ENCODE data around the gene SLC4A8. TPM values are rescaled to one million over a fixed set of nuclear protein-coding genes. Genes with fewer than 3 reads are reported as not detected.

SLC4A8 gene
- total and polyA plus RNA-seq, 9 of the 15 experiments (the other 6 are each of a cell fraction or from before 2014, with no cell fraction given): 0.04 to 1.5 (median 0.12) TPM; not detected in 2

GRCh38 chr12:51419425-51420193, 5.0 kb upstream of the SLC4A8 start (continued):
- TF ChIP-seq REST (IDR thresholded peaks at IDR 0.05; ENCODE audit: borderline replicate concordance) (peak; percentile 7; the same call in 1 of the 2 replicates), REST (CRISPR knock-in tag; IDR thresholded peaks at IDR 0.05; ENCODE audit: low read depth) (no peak), ZFPM2 (CRISPR knock-in tag; IDR thresholded peaks at IDR 0.05) (no peak), CTCF (IDR thresholded peaks at IDR 0.05 in 2 of 3, conservative IDR thresholded peaks at IDR 0.05 in 1 of 3; ENCODE audit: insufficient read depth in 2 of 3, low read depth in 1 of 3, low read length in 3 of 3) (peak in 2 of 3 experiments; percentile 26 to 35; a peak in 2 of 6 replicates), HLTF (IDR thresholded peaks at IDR 0.05) (no peak), POLR2B (IDR thresholded peaks at IDR 0.05; ENCODE audit: low read depth, partially characterized antibody) (no peak), CBFB (CRISPR knock-in tag; IDR thresholded peaks at IDR 0.05) (no peak), SMAD2 (IDR thresholded peaks at IDR 0.05; ENCODE audit: low read depth, low read length) (no peak)

All from K562 (cell line).